Activated naive CD4-positive, alpha-beta T cell treated with anti-CD3 and anti-CD28 coated beads for 36 hours (primary cell): Measurements from ENCODE around the gene DMXL1. TPM values are rescaled to one million over a fixed set of nuclear protein-coding genes. Genes with fewer than 3 reads are reported as not detected.
"Not testable (repeated sequence)": the region's sequence is repeated elsewhere in the genome, so short reads cannot be mapped to it uniquely, and the experiment has no call there.

Experiments
- CTCF ChIA-PET: fragments of 350-600 bp; sonication (Branson Sonifier 250); formaldehyde crosslinking; loops from one replicate; lab custom pipeline; 2021; ENCODE audit warnings: antibody characterized with exemption; lab: Charles Lee
- DNase-seq: peaks from one replicate; pipeline ENCODE4 v3.0.0-alpha.2; 2020
- H3K27ac Mint-ChIP-seq: one replicate; pipeline ENCODE4 v1.8.0; 2021; ENCODE audit warnings: mild to moderate bottlenecking, mixed read lengths
- H3K27me3 Mint-ChIP-seq: one replicate; pipeline ENCODE4 v1.8.0; 2021; ENCODE audit warnings: low read depth, mixed read lengths
- H3K36me3 Mint-ChIP-seq: one replicate; pipeline ENCODE4 v1.8.0; 2021; ENCODE audit warnings: low read depth, mixed read lengths
- H3K4me1 Mint-ChIP-seq: one replicate; pipeline ENCODE4 v1.8.0; 2021; ENCODE audit warnings: low read depth, mixed read lengths
- H3K4me3 Mint-ChIP-seq: one replicate; pipeline ENCODE4 v1.8.0; 2021; ENCODE audit warnings: mild to moderate bottlenecking, moderate library complexity, mixed read lengths
- H3K9me3 Mint-ChIP-seq: one replicate; pipeline ENCODE4 v1.8.0; 2021; ENCODE audit warnings: mixed read lengths
- intact Hi-C: fragments of 100-400 bp; cut with micrococcal nuclease; formaldehyde crosslinking; loops from one replicate; pipeline ENCODE4 v1.15.1; 2023
- total RNA-seq, 2 experiments: library from RNA; stranded (reverse); gene quantifications; one replicate each; pipeline ENCODE4 v1.2.3, GENCODE V29; 2021

The DMXL1 gene
- total RNA-seq, 2 experiments from 2014 or later, result 16.4 to 18.0 TPM

DNA sequence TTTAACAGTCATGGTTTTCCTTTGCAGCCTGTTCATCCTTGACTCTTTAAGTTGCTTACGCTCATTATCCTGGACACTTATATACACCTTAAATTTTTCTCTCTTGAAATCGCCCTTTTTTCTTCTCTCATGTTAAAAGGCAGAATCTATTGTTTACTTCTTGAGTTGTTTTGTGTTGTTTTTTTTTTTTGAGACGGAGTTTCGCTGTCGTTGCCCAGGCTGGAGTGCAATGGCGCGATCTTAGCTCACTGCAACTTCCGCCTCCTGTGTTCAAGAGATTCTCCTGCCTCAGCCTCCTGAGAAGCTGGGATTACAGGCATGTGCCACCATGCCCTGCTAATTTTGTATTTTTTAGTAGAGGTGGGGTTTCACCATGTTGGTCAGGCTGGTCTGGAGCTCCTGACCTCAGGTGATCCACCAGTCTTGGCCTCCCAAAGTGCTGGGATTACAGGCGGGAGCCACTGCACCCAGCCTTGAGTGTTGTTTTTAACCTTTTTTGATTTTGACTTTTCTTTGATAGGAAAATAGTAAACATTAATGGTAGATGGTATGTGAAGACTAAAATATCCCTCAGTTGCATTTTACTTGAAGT is 3.0 kb downstream of the DMXL1 start:
- intact Hi-C loops, H3K9me3 Mint-ChIP-seq, H3K27ac Mint-ChIP-seq, H3K27me3 Mint-ChIP-seq, H3K36me3 Mint-ChIP-seq, DNase-seq: not testable (repeated sequence)
- Mint-ChIP-seq H3K4me3 (peak overlapping the region; percentile 5), H3K4me1 (peaks cover 54% of the 10 kb centered on the region)
- CTCF ChIA-PET, result interaction anchor here (1.0 to 1.6 kb wide), 2 partner anchors 85 to 338 kb away, joined by 6 to 7 read pairs; partner anchors contain the start of gene DTWD2

DNA sequence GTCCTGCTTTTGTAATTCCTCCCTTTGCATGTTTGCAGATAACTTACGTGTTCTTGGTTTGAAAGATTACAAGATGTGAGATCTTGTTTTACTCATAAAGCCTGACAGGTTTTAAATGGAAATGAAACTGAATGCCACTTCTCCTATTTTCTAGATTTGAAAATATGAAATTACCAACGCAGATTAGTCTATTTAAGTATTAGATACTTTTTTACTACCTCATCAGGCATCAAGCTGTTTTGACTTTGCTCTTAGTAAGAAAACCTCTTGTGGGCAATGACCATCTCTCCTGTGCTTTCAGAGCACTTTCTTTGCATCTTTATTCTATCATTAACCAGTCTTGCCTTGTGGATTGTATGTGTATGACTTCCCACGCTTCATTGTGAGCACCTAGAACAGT is 3.5 kb downstream of the DMXL1 start:
- peaks cover 2% of the 10 kb centered on the region for H3K27me3 Mint-ChIP-seq
- no peaks in the 10 kb centered on the region for H3K9me3 Mint-ChIP-seq
- H3K27ac Mint-ChIP-seq, result no peak overlapping the region
- H3K4me1 Mint-ChIP-seq, result peaks cover 60% of the 10 kb centered on the region
- intact Hi-C loops, result no loop called here
- H3K36me3 Mint-ChIP-seq, result peaks cover 6% of the 10 kb centered on the region
- DNase-seq, result no peak
- H3K4me3 Mint-ChIP-seq, result peak overlapping the region; percentile 5
- CTCF ChIA-PET, result interaction anchor here (1.2 kb wide), 1 partner anchor 86 kb away, joined by 4 read pairs; the partner anchor contains the start of gene DTWD2

DNA sequence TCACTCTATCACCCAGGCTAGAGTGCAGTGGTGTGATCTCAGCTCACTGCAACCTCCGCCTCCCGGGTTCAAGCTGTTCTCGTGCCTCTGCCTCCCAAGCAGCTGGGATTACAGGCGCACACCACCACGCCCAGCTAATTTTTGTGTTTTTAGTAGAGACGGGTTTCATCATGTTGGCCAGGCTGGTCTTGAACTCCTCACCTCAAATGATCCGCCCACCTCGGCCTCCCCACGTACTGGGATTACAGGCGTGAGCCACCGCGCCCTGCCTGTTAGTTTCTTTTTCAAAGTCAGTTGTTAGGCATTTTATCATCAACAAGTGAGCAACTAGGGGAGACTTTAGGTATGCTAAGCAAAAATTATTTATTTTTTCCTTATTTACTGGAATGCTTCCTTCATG is 4.4 kb downstream of the DMXL1 start:
- intact Hi-C loops, H3K9me3 Mint-ChIP-seq, H3K27ac Mint-ChIP-seq: not testable (repeated sequence)

DNA sequence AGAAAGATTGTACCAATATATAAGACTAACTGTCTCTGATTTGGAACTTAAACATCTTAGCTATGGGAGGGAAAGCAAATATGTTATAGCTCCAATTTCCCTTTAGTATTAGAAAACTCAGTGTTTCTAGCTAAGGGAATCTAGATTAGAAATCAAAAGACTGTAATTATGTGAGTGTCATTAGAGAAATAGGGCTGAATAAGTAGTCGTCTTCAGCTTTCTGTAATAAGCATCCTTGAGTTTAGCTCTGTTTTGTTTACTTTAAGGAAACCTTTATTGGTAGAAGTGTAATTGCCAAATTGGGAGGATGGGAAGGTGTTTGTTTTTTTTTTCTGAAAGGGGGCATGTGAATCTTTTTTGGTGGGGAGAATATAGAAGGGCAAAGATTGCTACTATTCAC is 5.2 kb downstream of the DMXL1 start:
- H3K27me3 Mint-ChIP-seq, result no peaks in the 10 kb centered on the region
- no peaks in the 10 kb centered on the region for H3K9me3 Mint-ChIP-seq

More for the DNA sequence above, 4.4 kb downstream of the DMXL1 start:
- H3K4me3 Mint-ChIP-seq, H3K27me3 Mint-ChIP-seq, H3K36me3 Mint-ChIP-seq: not testable (repeated sequence)
- DNase-seq, result peak; percentile 32
- H3K4me1 Mint-ChIP-seq, result peaks cover 65% of the 10 kb centered on the region
- CTCF ChIA-PET, result interaction anchor here (0.7 to 1.2 kb wide), 2 partner anchors 87 to 334 kb away, joined by 4 to 6 read pairs; partner anchors contain the start of gene DTWD2

DNA sequence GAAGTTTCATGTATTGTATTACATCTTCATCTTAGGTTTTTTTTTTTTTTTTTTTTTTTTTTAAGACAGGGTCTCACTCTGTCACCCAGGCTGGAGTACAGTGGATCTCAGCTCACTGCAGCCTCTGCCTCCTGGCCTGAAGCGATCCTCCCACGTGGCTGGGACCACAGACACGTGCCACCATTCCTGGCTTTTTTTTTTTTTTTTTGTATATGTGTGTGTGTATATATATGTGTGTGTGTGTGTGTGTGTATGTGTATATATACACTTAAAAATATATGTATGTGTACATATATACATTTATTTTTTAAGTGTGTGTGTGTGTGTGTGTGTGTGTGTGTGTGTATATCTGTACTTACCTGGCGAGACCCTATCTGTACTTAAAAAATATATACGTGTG is 6.6 kb downstream of the DMXL1 start:
- Mint-ChIP-seq H3K4me1 (peaks cover 69% of the 10 kb centered on the region), H3K36me3 (peaks cover 4% of the 10 kb centered on the region), H3K4me3 (no peak overlapping the region), H3K27ac (no peak overlapping the region), H3K9me3 (no peaks in the 10 kb centered on the region), H3K27me3 (no peaks in the 10 kb centered on the region)
- CTCF ChIA-PET, result no interaction called here
- intact Hi-C loops, result no loop called here
- no peak for DNase-seq

More for the DNA sequence above, 5.2 kb downstream of the DMXL1 start:
- CTCF ChIA-PET, result interaction anchor here (0.7 kb wide), 1 partner anchor 334 kb away, joined by 6 read pairs; no protein-coding TSS in a partner anchor
- H3K36me3 Mint-ChIP-seq, result peaks cover 4% of the 10 kb centered on the region
- no peak overlapping the region for H3K4me3 Mint-ChIP-seq
- H3K4me1 Mint-ChIP-seq, result peaks cover 72% of the 10 kb centered on the region
- H3K27ac Mint-ChIP-seq, result no peak overlapping the region
- DNase-seq, result no peak
- intact Hi-C loops, result no loop called here

DNA sequence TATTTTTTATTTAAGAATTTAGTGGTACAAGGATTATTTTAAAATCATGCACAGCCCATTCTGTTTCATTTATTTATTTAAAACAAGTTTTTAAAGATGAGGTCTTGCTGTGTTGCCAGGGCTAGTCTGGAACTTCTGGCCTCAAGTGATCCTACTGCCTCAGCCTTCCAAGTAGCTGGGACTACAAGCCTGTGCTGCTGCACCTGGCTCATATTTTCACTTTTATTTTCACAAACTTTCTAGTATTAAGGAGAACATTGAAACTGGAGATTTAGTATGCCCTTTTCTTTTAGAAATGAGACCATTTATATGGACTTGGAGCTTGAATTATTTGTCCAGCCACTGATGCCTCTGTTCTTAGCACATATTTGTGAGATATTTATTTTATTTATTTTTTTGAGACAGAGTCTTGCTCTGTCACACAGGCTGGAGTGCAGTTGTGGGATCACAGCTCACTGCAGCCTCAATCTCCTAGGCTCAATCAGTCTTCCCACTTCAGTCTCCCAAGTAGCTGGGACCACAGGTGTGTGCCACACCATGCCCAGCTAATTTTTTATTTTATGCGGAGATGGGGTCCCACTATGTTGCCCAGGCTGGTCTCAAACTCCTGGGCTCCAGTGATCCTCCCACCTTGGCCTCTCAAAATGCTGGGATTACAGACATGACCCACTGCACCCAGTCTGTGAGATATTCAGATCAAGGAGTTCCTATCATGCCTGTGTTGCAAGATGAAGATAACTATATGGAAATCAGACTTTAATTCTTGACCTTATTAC is 7.4 kb downstream of the DMXL1 start:
- Mint-ChIP-seq H3K4me1 (peaks cover 62% of the 10 kb centered on the region), H3K9me3 (no peaks in the 10 kb centered on the region), H3K4me3 (no peak overlapping the region), H3K36me3 (peaks cover 7% of the 10 kb centered on the region), H3K27me3 (no peaks in the 10 kb centered on the region), H3K27ac (no peak overlapping the region)
- CTCF ChIA-PET, result no interaction called here
- no peak for DNase-seq
- intact Hi-C loops, result no loop called here

DNA sequence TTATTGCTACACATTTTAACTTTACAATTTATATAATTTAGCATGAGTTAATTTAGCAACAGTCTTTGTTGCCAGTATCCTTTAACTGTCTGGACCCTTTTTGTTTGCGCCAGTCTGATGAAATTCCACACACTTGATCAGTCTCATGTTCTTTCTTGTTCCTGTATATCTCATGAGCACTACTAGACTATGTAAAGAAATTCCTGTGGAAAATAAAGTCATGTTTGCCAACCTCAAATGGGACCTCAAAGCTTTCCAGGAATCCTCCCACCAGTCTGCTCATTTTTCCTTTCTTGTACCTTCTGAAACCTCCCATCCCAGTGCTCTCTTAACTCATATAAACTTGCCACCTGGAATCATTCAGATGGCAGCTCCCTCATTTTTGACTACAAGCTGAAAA is 8.0 kb downstream of the DMXL1 start:
- CTCF ChIA-PET, result interaction anchor here (0.7 to 4.2 kb wide), 3 partner anchors 91 to 328 kb away, joined by 4 to 15 read pairs (median 4); partner anchors contain the start of gene DTWD2
- no peaks in the 10 kb centered on the region for H3K9me3 Mint-ChIP-seq
- H3K4me1 Mint-ChIP-seq, result peaks cover 57% of the 10 kb centered on the region
- H3K36me3 Mint-ChIP-seq, result peaks cover 6% of the 10 kb centered on the region
- H3K27ac Mint-ChIP-seq, result peak overlapping the region; percentile 54
- H3K4me3 Mint-ChIP-seq, result no peak overlapping the region
- H3K27me3 Mint-ChIP-seq, result no peaks in the 10 kb centered on the region
- DNase-seq, result no peak
- intact Hi-C loops, result loop anchor here (1.0 kb wide), 8 partner anchors 8 to 318 kb away; partner anchors contain the start of gene DMXL1

DNA sequence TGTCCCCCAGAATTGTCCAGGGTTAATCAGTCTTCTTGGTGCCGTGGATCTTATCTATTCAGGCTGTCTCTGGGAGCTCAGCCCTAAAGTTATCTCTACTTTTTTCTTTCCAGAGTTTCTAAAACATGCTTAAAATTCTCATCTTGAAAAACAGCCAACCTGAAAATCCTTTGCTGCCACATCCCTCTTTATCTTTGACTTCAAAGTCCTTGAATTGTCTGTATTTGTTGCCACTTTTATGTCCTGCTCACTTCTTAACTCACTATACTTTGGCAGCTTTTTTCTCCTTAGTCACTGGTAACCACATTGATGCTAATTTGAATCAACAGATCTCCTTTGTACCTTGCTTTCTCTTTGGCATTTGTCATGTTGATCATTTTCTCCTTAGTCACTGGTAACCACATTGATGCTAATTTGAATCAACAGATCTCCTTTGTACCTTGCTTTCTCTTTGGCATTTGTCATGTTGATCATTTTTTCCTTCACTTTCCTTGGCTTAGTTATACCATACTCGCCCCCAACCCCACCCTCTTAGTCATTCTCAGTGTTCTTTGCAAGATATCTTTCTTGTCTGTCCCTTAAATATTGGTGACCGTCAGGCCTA is 8.5 kb downstream of the DMXL1 start:
- intact Hi-C loops, result loop anchor here (1.0 kb wide), 8 partner anchors 8 to 318 kb away; partner anchors contain the start of gene DMXL1
- Mint-ChIP-seq H3K4me3 (no peak overlapping the region), H3K9me3 (no peaks in the 10 kb centered on the region), H3K27me3 (no peaks in the 10 kb centered on the region), H3K4me1 (peaks cover 52% of the 10 kb centered on the region), H3K27ac (peak overlapping the region; percentile 54), H3K36me3 (peaks cover 3% of the 10 kb centered on the region)
- peak; percentile 59 for DNase-seq
- CTCF ChIA-PET, result interaction anchor here (0.7 to 4.2 kb wide), 4 partner anchors 91 to 333 kb away, joined by 3 to 15 read pairs (median 4); partner anchors contain the start of gene DTWD2

DNA sequence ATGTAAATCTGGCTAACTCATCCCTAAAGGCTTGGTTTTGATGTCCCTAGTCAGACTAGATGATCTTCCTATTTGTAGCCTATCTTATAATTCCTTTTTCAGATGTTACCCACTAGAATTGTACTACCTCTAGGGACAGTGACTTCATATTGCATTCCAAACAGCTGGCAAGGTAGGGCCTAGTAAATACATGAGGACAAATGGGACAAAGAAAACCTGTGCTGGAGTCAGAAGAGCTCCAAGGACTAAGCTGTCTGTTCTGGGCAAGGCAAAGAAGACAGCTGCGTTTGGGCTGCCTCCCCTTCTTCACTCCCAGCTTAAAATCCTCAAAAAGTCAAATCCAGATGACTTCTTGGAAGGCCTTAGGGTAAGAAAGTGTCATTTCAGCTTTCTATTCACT is 10.0 kb downstream of the DMXL1 start:
- CTCF ChIA-PET, result interaction anchor here (1.0 to 4.2 kb wide), 2 partner anchors 93 to 331 kb away, joined by 3 to 15 read pairs; partner anchors contain the start of gene DTWD2
- Mint-ChIP-seq H3K27ac (no peak overlapping the region), H3K36me3 (peaks cover 12% of the 10 kb centered on the region), H3K4me1 (peaks cover 40% of the 10 kb centered on the region), H3K27me3 (no peaks in the 10 kb centered on the region), H3K4me3 (no peak overlapping the region), H3K9me3 (peaks cover 6% of the 10 kb centered on the region)
- no peak for DNase-seq
- intact Hi-C loops, result no loop called here

DNA sequence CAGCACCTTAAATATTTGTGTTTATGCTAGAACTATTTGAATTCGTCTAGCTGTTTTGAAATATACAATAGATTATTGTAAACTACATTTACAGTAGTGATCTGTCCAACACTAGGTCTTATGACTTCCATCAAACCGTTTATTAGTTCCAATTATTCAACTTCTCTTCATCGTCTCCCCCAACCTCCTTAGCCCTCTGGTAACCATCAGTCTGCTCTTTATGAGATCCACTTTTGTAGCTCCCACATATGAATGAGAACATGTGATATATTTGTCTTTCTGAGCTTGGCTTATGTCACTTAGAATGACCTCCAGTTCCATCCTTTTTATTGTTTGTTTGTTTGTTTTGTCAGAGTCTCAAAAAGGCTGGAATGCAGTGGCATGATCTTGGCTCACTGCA is 11.8 kb downstream of the DMXL1 start:
- no peak overlapping the region for H3K4me3 Mint-ChIP-seq
- H3K9me3 Mint-ChIP-seq, result peaks cover 14% of the 10 kb centered on the region
- DNase-seq, result no peak
- no peak overlapping the region for H3K27ac Mint-ChIP-seq
- no peaks in the 10 kb centered on the region for H3K27me3 Mint-ChIP-seq
- CTCF ChIA-PET, result interaction anchor here (0.8 to 4.2 kb wide), 2 partner anchors 39 to 94 kb away, joined by 3 to 15 read pairs; partner anchors contain the start of gene DTWD2
- H3K4me1 Mint-ChIP-seq, result peaks cover 44% of the 10 kb centered on the region
- H3K36me3 Mint-ChIP-seq, result peaks cover 20% of the 10 kb centered on the region
- intact Hi-C loops, result no loop called here

DNA sequence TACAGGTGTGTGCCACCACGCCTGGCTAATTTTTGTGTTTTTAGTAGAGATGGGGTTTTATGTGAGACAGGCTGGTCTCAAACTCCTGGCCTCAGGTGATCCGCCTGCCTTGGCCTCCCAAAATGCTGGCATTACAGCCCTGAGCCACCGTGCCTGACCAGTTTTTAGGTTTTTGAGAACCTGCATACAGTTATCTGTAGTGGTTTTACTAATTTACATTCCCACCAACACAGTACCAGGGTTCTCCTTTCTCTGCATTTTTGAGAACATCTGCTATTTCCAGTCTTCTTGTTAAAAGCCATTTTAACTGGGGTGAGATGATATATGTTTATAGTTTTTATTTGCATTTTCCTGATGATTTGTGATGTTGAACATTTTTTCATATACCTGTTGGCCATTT is 12.8 kb downstream of the DMXL1 start:
- no peak overlapping the region for H3K27ac Mint-ChIP-seq

DNA sequence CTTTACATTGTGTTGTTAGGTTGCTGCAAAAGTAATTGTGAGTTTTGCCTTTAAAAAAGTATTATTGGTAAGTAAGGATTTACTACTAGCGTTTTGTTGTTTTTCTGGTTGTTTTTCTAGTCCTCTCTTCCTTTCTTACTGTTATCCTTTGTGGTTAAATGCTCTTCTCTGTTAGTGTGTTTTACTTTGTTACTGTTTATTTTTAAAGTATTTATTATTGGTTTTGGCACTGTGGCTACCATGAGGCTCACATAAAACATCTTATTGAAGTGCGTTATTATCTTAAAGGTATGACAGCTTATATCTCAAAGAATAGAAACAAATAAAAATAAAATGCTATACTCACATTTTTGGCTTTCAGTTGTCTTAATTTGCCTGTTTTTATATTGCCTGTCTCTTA is 17.6 kb downstream of the DMXL1 start:
- intact Hi-C loops, result loop anchor here (5.0 kb wide), 1 partner anchor 144 kb away; no protein-coding TSS in a partner anchor
- peaks cover 16% of the 10 kb centered on the region for H3K9me3 Mint-ChIP-seq
- peaks cover 22% of the 10 kb centered on the region for H3K4me1 Mint-ChIP-seq
- CTCF ChIA-PET, result no interaction called here
- no peak overlapping the region for H3K27ac Mint-ChIP-seq
- H3K4me3 Mint-ChIP-seq, result no peak overlapping the region
- H3K27me3 Mint-ChIP-seq, result no peaks in the 10 kb centered on the region
- H3K36me3 Mint-ChIP-seq, result peaks cover 22% of the 10 kb centered on the region
- no peak for DNase-seq

More for the DNA sequence above, 12.8 kb downstream of the DMXL1 start:
- Mint-ChIP-seq H3K4me1 (peaks cover 39% of the 10 kb centered on the region), H3K36me3 (peaks cover 20% of the 10 kb centered on the region), H3K27me3 (no peaks in the 10 kb centered on the region), H3K4me3 (no peak overlapping the region), H3K9me3 (peaks cover 14% of the 10 kb centered on the region)
- intact Hi-C loops, result no loop called here
- CTCF ChIA-PET, result no interaction called here
- DNase-seq, result no peak
